CD4-positive, alpha-beta T cell treated with Interleukin-4 for 1 hour (primary cell): Measurements from ENCODE around the gene GBE1.
A peak's percentile ranks its signal among the peaks of the same experiment; 100 is the strongest.
"Not testable (repeated sequence)": the region's sequence is repeated elsewhere in the genome, so short reads cannot be mapped to it uniquely, and the experiment has no call there.

Experiments
- DNase-seq, 2 donors: peaks; one replicate each; pipeline ENCODE4 v3.0.0-alpha.2; 2020 to 2022

GBE1 gene

GRCh38 chr3:81760924-81761903, at the start of gene GBE1:
Gene GBE1 (minus strand): TSS chr3:81761645. CDS start chr3:81761517, 128 bp downstream.
- DNase-seq, result peak; percentile 89 to 91

GRCh38 chr3:81808900-81809299, 47.5 kb upstream of the GBE1 start:
- no peak for DNase-seq

GRCh38 chr3:81799403-81799802, 38.0 kb upstream of the GBE1 start:
- no peak for DNase-seq

GRCh38 chr3:81793410-81793809, 32.0 kb upstream of the GBE1 start:
- DNase-seq, result no peak

GRCh38 chr3:81790117-81790516, 28.7 kb upstream of the GBE1 start:
- DNase-seq, result no peak

- DNase-seq, result no peak
Observed at GRCh38 chr3:81789691-81790090, 28.2 kb upstream of the GBE1 start.

GRCh38 chr3:81788610-81789009, 27.2 kb upstream of the GBE1 start:
- DNase-seq, result no peak

GRCh38 chr3:81788044-81788443, 26.6 kb upstream of the GBE1 start:
- DNase-seq, result no peak

GRCh38 chr3:81782585-81782984, 21.1 kb upstream of the GBE1 start:
- DNase-seq, result no peak

GRCh38 chr3:81778678-81779182, 17.3 kb upstream of the GBE1 start:
- DNase-seq, result no peak

- no peak for DNase-seq
Observed at GRCh38 chr3:81776643-81777042, 15.2 kb upstream of the GBE1 start.

GRCh38 chr3:81770710-81771109, 9.3 kb upstream of the GBE1 start:
- no peak for DNase-seq

GRCh38 chr3:81769299-81769698, 7.9 kb upstream of the GBE1 start:
- no peak for DNase-seq

- DNase-seq, result not testable (repeated sequence)
Observed at GRCh38 chr3:81767250-81767859, 5.9 kb upstream of the GBE1 start.

GRCh38 chr3:81765400-81765799, 4.0 kb upstream of the GBE1 start:
- no peak for DNase-seq

- no peak for DNase-seq
Observed at GRCh38 chr3:81764665-81765064, 3.2 kb upstream of the GBE1 start.

- no peak for DNase-seq
Observed at GRCh38 chr3:81764002-81764401, 2.6 kb upstream of the GBE1 start.

GRCh38 chr3:81763001-81763400, 1.6 kb upstream of the GBE1 start:
- DNase-seq, result no peak

GRCh38 chr3:81761904-81762580, 597 bp upstream of the GBE1 start:
- DNase-seq, result peak in 1 of 2 donors; percentile 6

- DNase-seq, result no peak
Observed at GRCh38 chr3:81760215-81760614, 1.2 kb downstream of the GBE1 start.

GRCh38 chr3:81758771-81759170, 2.7 kb downstream of the GBE1 start:
- not testable (repeated sequence) for DNase-seq

- DNase-seq, result no peak
Observed at GRCh38 chr3:81758275-81758674, 3.2 kb downstream of the GBE1 start.

GRCh38 chr3:81753416-81754027, 7.9 kb downstream of the GBE1 start:
- DNase-seq, result no peak
